T-helper 2 cell treated with Interferon-gamma antibody and Interleukin-4, amounts not matched to agents 100 ng/mL and 5 ng/mL, for 36 hours (primary cell): ENCODE measurements around the gene IL23A. TPM values are rescaled to one million over a fixed set of nuclear protein-coding genes. Genes with fewer than 3 reads are reported as not detected.
"Not testable (repeated sequence)": the region's sequence is repeated elsewhere in the genome, so short reads cannot be mapped to it uniquely, and the experiment has no call there.

Experiments
- intact Hi-C: fragments of 100-400 bp; cut with micrococcal nuclease; formaldehyde crosslinking; loops from one replicate; pipeline ENCODE4 v1.15.1; 2023
- total RNA-seq: library from RNA; stranded (reverse); gene quantifications from 2 replicates; pipeline ENCODE4 v1.2.3, GENCODE V29; 2022

The IL23A gene
- 8.6 and 10.1 TPM in 2 replicates for total RNA-seq

GRCh38 chr12:56338308-56339157, at the start of gene IL23A:
TSS of gene IL23A (plus strand) at chr12:56338884. CDS start at chr12:56339045, 161 bp downstream.
- intact Hi-C loops: loop anchor here (1.0 to 10.0 kb wide), 2 partner anchors 22 to 296 kb away; partner anchors contain the start of genes BAZ2A and STAT2

DNA sequence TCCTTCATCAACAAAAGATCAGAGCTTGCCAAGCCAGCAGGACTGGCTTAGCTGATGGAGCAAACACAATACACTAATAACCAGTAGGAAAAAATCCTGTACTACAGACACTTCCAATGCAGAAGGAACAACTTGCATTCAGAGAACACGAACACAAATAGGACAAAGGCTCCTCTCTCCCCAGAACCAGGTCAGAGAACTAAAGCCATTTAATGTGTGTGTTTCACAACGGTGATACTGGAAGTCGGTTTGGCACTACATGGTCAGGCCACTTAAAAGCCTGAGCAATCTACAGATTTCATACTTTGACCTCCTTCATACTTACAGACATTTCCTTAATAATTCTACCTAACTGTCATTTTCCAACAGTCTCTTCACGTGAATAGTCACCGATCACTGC, 44.9 kb upstream of the IL23A start:
- intact Hi-C loops: no loop called here

DNA sequence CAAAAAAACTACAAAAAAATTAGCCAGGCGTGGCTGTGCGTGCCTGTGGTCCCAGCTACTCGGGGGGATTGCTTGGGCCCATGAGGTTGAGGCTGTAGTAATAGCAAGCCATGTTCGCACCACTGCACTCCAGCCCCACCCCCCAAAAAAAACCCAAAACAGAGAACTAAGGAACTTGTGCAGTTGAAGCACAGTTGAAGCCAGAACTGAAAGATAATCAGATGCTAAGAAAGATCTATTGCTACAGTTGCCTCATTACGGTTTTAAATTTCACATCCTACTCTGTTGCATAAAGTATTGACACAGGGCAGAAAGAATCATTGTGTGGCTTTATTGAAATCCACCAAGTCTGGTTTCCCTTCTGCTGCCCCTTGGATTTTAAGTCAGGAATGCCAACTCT, 42.4 kb upstream of the IL23A start:
- intact Hi-C loops: no loop called here

DNA sequence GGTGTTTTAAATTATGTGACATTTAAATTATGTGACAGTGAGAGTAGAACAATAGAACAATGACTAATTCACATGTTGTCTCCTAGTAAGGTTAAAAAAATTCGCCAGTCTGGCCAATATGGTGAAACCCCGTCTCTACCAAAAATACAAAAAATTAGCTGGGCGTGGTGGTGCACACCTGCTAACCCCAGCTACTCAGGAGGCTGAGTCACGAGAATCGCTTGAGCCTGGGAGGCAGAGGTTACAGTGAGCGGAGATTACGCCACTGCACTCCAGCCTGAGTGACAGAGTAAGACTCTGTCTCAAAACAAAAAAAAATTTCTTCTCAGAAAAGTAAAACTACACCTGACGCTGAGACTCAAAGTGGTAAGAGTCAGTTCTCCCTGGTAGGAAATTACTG, 41.3 kb upstream of the IL23A start:
- intact Hi-C loops: no loop called here

- intact Hi-C loops: loop anchor here (1.0 to 2.0 kb wide), 2 partner anchors 40 to 150 kb away; partner anchors contain the start of genes ANKRD52 and TIMELESS
These were observed 39.9 kb upstream of the IL23A start for GRCh38 chr12:56298828-56299227.

DNA sequence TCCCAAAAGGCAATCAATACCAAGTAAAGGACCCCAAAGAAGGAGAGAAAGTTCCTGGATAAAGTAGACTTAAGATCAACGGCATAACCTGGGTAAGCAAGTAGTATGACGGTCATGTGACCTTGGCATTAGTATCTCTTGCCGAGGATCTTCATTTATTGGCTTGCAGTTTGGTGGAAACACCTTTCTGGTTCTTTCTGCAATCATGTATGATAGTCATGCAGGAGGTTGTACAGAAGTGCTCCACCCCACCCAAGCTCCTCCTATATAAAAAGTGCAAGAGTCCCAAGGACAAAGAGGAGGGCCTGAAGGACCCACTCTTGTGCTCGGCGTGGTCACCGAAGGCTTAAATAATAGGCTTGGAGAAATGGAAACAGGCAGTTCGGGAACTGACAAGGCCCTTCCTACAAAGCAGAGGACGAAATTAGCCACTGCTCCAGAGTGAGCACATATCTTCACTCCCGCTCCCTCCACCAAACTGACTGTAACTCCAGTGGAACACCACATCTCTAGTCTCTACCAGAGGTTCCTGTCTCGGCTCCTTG, 39.3 kb upstream of the IL23A start:
- intact Hi-C loops: loop anchor here (1.0 to 2.0 kb wide), 2 partner anchors 41 to 150 kb away; partner anchors contain the start of genes ANKRD52 and TIMELESS

- intact Hi-C loops: loop anchor here (1.0 to 2.0 kb wide), 10 partner anchors 16 to 182 kb away; partner anchors contain the start of genes ANKRD52, NABP2, PAN2 and SPRYD4
These were observed 38.6 kb upstream of the IL23A start, which contains the start of gene CS for GRCh38 chr12:56299853-56300643. TSS of gene CS (minus strand) at chr12:56300330. CDS start at chr12:56300201, 129 bp downstream.

GRCh38 chr12:56300644-56301464, 37.8 kb upstream of the IL23A start:
- intact Hi-C loops: loop anchor here (1.0 to 2.0 kb wide), 8 partner anchors 15 to 183 kb away; partner anchors contain the start of genes NABP2, PAN2, SPRYD4 and STAT2

DNA sequence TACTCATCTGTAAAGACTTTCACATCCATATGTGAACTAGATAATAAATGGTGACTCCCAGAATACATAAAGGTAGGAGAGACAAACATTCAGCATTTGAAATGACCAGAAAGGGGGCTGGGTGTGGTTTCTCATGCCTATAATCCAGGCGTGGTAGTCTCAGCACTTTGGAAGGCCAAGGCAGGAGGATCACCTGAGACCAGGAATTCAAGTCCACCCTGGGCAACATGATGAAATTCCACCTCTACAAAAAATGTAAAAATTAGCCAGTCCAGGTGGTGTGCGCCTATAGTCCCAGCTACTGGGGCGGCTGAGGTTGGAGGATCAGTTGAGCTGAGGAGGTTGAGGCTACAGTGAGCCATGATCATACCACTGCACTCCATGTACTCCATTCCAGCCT, 34.4 kb upstream of the IL23A start:
- intact Hi-C loops: no loop called here

- intact Hi-C loops: no loop called here
These were observed 33.7 kb upstream of the IL23A start for GRCh38 chr12:56304872-56305590.

DNA sequence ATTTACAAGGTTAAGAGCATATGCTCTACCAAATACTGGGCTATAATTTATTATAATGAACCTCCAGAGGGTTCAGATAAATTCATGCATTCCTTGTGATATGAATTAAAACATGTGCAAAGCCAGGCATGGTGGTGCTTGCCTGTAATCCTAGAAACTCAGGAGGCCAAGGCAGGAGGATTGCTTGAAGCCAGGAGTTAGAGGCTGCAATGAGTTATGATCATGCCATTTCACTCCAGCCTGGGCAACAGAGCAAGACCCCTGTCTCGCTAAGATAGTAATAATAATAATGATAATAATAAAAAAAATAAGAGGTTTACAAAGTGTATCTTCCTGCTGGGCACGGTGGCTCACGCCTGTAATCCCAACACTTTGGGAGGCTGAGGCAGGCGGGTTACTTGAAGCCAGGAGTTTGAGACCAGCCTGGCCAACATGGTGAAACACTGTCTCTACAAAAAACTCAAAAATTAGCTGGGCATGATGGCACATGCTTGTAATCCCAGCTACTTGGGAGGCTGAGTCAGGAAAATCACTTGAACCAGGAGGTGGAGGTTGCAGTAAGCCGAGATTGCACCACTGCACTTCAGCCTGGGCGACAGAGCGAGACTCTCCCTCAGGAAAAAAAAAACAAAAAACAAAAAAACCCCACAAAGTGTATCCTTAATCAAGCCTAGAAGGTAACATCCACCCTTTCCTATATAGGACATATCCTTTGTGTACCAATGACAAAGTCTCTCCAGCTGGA, 31.3 kb upstream of the IL23A start:
- intact Hi-C loops: no loop called here

GRCh38 chr12:56308714-56309113, 30.0 kb upstream of the IL23A start:
- intact Hi-C loops: no loop called here

GRCh38 chr12:56311003-56311402, 27.7 kb upstream of the IL23A start:
- intact Hi-C loops: no loop called here

- intact Hi-C loops: loop anchor here (5.0 kb wide), 1 partner anchor 48 kb away; the partner anchor contains the start of gene COQ10A
These were observed 23.4 kb upstream of the IL23A start for GRCh38 chr12:56315249-56315621.

DNA sequence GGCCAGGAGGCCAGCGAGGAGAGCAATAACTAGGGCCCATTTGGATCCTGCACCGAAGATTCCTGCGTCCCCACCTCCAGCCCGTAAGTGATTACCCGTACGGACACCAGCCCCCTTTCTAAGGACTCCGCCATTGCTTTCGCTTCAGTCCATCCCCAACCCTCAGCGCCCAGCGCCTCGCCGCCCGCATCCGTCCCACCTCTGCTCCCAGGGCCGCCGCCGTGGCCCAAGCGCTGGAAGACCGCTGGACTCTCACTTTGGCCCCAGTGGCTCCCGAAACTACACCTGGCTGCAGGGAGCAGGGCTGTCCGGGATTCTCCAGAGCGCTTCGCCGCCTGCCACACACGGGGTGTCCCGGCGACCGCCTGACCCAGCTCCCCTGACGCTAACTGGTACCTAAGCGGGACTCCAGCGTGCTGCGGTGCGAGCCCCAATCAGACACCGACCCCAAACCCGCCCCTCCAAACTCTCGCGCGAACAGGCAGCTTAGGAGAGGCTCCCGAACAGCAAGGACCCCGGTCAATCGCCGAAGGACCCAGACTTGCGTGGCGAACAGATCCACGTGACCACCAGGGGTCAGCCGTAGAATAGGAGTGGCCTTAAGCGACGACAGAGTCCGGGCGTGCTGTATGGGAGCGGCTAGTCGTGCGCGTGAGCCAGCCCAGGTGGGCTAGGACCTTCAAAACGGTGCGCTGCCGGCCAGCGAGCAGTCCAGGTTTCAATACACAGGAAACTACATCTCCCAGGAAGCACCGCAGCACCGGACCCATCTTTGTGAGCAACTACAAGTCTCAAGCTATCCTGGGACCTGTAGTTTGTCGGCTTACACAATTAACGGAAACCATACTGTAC, 22.8 kb upstream of the IL23A start, which contains the start of gene CNPY2:
Gene CNPY2, minus strand, starts transcription at position 367 of the 852 bp plus-strand sequence. CDS start 771 bp downstream, outside the sequence.
- intact Hi-C loops: loop anchor here (1.0 to 5.0 kb wide), 8 partner anchors 16 to 198 kb away; partner anchors contain the start of genes COQ10A, CS, NABP2 and PAN2

GRCh38 chr12:56317675-56318074, 21.0 kb upstream of the IL23A start:
- intact Hi-C loops: loop anchor here (5.0 kb wide), 1 partner anchor 50 kb away; the partner anchor contains the start of gene COQ10A

GRCh38 chr12:56321027-56321426, 17.7 kb upstream of the IL23A start:
- intact Hi-C loops: no loop called here

- intact Hi-C loops: not testable (repeated sequence)
These were observed 17.1 kb upstream of the IL23A start for GRCh38 chr12:56321610-56322009.
